ENCODE results near the gene IL10RB. TPM values are rescaled to one million over a fixed set of nuclear protein-coding genes. Genes with fewer than 3 reads are reported as not detected.
A peak's percentile ranks its signal among the peaks of the same experiment; 100 is the strongest.
"Not testable (repeated sequence)": the region's sequence is repeated elsewhere in the genome, so short reads cannot be mapped to it uniquely, and the experiment has no call there.

IL10RB gene
- total RNA-seq, 1 donor from 2014 or later: 37.0 TPM

- DNase-seq (ENCODE audit: low read depth, low spot score): no peak
These were observed 35.5 kb downstream of the IL10RB start for GRCh38 chr21:33301632-33302002.

- DNase-seq (ENCODE audit: low read depth, low spot score): no peak
These were observed 35.9 kb downstream of the IL10RB start for GRCh38 chr21:33302055-33302454.

GRCh38 chr21:33302796-33303195 lies 36.6 kb downstream of the IL10RB start:
- no peak for DNase-seq (ENCODE audit: low read depth, low spot score)

GRCh38 chr21:33305344-33305671 lies 39.1 kb downstream of the IL10RB start:
- no peak for DNase-seq (ENCODE audit: low read depth, low spot score)

GRCh38 chr21:33305938-33306337 lies 39.8 kb downstream of the IL10RB start:
- DNase-seq (ENCODE audit: low read depth, low spot score): no peak

GRCh38 chr21:33308586-33309490 lies 42.7 kb downstream of the IL10RB start:
- DNase-seq (ENCODE audit: low read depth, low spot score): no peak

GRCh38 chr21:33309778-33310177 lies 43.6 kb downstream of the IL10RB start:
- no peak for DNase-seq (ENCODE audit: low read depth, low spot score)

- no peak for DNase-seq (ENCODE audit: low read depth, low spot score)
These were observed 46.0 kb downstream of the IL10RB start for GRCh38 chr21:33312121-33312520.

- DNase-seq (ENCODE audit: low read depth, low spot score): no peak
These were observed 47.0 kb downstream of the IL10RB start for GRCh38 chr21:33313183-33313582.

GRCh38 chr21:33313611-33314010 lies 47.4 kb downstream of the IL10RB start:
- no peak for DNase-seq (ENCODE audit: low read depth, low spot score)

GRCh38 chr21:33314111-33314510 lies 47.9 kb downstream of the IL10RB start:
- no peak for DNase-seq (ENCODE audit: low read depth, low spot score)

- no peak for DNase-seq (ENCODE audit: low read depth, low spot score)
These were observed 50.0 kb downstream of the IL10RB start for GRCh38 chr21:33315946-33316710.

GRCh38 chr21:33317145-33317544 lies 51.0 kb downstream of the IL10RB start:
- DNase-seq (ENCODE audit: low read depth, low spot score): no peak

- DNase-seq (ENCODE audit: low read depth, low spot score): no peak
These were observed 51.8 kb downstream of the IL10RB start for GRCh38 chr21:33317786-33318486.

- DNase-seq (ENCODE audit: low read depth, low spot score): not testable (repeated sequence)
These were observed 54.8 kb downstream of the IL10RB start for GRCh38 chr21:33321005-33321404.

GRCh38 chr21:33323610-33324009 lies 57.4 kb downstream of the IL10RB start:
- not testable (repeated sequence) for DNase-seq (ENCODE audit: low read depth, low spot score)

- DNase-seq (ENCODE audit: low read depth, low spot score): peak; percentile 93
These were observed 58.4 kb downstream of the IL10RB start, which contains the start of gene IFNAR1 for GRCh38 chr21:33324291-33325221. TSS of gene IFNAR1 (plus strand) at chr21:33324970. CDS start at chr21:33325056, 86 bp downstream.

- peak; percentile 29 for DNase-seq (ENCODE audit: low read depth, low spot score)
These were observed 59.3 kb downstream of the IL10RB start for GRCh38 chr21:33325222-33326067.

- no peak for DNase-seq (ENCODE audit: low read depth, low spot score)
These were observed 61.2 kb downstream of the IL10RB start for GRCh38 chr21:33327326-33327725.

Measured in pulmonary artery endothelial cell (primary cell).